Measurements from ENCODE around the gene MYEF2.
A peak's percentile ranks its signal among the peaks of the same experiment; 100 is the strongest.

MYEF2 gene

GRCh38 chr15:48144889-48145288, 33.2 kb downstream of the MYEF2 start:
- DNase-seq = no peak

DNA sequence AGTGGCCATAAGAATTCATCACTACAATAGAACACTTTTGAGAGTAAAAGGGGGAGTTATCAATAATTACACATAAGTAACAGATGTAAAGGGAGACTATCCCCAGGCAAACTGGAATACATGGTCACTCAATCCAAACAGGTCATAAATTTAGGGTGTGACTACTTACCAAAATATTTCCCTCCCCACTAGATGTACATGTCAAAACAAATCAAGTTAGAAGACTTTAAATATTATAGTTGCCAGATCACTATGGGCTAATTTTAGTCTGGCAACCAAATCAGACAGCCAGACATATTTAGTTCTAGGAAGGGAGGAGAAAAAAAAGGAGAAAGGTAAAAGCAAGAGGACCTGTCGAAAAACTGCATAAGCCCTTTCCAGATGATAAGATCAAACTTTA, 34.2 kb downstream of the MYEF2 start:
- no peak for DNase-seq

GRCh38 chr15:48132874-48133273, 45.2 kb downstream of the MYEF2 start:
- DNase-seq = no peak

- no peak for DNase-seq
Observed at GRCh38 chr15:48131324-48131723, 46.8 kb downstream of the MYEF2 start.

DNA sequence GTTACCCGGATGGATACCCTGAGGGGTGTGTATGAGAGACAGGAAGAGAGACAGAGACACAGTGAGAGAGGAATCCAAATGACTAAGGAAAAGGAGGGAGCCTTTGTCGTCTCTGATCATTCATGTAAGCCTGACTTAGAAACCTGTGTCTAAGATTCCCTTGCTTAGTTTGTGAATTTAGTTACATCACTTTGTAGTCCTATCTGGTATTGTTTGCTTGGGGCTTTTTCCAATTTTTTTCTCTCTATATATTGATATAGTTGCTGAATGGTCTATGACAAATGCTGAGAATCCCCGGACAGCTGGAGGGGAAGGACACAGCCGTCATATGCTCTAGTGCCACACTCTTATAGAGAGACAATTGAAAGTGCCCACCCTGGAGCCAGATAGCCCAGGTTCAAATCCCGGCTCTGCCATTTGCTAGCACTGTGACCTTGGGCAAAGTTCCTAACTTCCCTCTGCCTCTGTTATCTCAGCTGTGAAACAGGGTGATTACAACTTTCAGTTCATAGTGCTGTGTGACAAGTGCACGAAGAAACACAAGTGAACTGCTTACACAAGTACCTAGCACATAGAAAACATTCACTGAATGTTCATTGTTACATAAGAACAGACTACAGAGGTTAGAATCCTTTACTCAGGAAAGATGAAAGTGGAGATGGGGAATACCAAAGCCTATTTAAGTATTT, 51.3 kb downstream of the MYEF2 start:
- no peak for DNase-seq

DNA sequence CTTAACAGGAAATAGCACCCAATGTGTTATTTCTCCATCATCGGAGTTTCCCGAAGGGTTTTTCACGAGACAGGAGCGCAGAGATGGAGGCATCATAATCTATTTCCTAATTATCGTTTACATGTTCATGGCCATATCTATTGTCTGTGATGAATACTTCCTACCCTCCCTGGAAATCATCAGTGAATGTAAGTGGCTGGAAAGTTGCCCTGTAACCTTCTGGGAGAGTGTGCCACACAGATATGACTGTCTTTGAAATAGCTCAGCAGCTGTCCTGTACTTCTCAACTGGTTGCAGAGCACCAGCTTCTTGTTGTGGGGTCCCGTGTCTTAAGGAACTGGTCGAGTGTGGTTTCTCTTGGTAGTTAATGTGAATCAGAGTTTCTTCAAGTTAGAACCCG, 56.2 kb downstream of the MYEF2 start:
- DNase-seq = no peak

DNA sequence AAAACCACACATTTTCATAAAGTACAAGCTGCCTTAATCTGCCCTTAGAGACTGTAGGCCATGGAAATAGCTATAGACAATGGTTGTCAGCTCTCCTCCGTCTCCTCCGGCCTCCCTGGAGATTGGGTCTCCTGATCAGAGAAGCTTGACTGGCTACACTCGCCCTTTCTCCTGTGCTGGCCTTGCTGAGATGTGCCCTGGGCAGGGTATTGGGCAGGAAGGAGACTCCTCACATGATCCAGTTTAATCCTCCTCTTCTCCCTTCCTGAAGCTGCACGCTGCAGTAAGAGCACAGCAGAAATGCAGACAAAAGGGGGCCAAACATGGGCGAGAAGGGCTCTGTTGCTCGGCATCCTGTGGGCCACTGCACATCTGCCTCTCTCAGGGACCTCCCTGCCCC, 57.4 kb downstream of the MYEF2 start, which contains the start of gene SLC24A5:
Gene SLC24A5, plus strand, starts transcription at position 246 of the 400 bp plus-strand sequence. Its CDS starts 55 bp downstream, at position 301.
- DNase-seq = no peak

DNA sequence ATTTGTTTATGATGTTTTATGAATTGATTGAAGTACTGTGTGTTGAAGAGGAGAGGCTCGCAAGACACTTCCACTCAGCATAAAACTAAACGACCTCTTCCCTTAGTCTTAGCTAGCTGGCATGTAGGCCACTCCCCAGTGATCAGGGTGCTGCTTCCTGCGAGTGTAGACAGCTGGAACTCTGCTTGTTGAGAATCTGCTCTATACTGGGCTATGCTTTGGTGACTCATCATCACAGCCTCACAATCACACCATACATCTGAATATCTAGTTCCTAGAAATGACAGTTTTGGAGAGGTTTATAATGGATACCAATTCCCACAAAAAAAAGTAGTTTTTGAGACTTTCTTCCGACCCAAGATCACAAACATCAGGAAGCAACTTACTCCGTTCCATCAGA, 58.8 kb downstream of the MYEF2 start:
- DNase-seq = no peak

DNA sequence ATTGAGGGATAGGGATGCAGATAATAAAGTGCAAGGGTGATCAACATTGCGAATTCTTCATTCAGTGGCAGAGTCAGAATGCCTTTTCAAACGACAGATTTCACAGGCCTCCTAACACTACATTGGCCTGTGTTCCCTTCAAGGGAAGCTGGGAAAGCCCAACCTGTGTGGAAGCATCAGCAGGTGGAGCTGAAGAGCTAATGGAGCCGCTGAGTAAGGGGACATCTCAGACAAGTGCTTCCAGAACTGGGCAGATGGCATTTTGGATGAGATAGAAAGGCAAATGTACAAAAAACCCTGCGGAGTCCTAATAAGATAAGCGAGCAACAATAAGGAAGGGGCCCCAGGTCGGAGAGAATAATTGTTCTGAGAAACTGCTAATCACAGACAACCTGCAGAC, 65.9 kb downstream of the MYEF2 start:
- peak; percentile 10 for DNase-seq

DNA sequence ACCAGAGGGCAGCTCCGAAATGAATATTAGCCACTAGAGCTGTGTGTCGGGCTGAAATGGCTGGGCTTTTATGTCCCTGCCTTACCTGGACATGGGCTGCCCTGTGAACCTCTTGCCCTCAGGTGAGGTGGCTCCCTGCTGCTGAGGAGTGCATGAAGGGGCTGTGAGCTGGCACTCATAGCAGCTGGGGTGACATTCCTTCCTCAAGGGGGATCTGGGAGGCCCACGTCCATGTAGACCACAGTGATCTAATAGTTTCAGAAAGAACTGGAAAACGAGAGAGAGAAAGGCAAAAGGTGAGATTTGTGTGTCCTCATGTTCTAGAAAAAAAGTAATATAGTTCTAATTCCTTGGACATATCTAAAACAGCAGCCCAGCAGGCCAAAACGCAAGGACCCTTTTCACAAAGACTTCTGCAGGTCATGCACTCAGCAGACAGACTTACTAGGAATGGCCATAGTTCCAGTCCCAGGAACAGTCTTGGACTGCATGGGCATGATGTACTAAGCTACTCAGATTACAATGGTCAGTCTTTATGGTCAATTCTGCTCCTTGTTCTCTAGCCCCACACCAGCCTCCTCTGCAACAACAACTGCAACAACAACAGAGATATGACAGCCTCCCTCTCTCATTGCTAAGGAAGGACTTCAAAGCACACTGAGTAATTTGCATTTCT, 68.1 kb downstream of the MYEF2 start:
- no peak for DNase-seq

- DNase-seq = no peak
Observed at GRCh38 chr15:48109212-48109611, 68.9 kb downstream of the MYEF2 start.

DNA sequence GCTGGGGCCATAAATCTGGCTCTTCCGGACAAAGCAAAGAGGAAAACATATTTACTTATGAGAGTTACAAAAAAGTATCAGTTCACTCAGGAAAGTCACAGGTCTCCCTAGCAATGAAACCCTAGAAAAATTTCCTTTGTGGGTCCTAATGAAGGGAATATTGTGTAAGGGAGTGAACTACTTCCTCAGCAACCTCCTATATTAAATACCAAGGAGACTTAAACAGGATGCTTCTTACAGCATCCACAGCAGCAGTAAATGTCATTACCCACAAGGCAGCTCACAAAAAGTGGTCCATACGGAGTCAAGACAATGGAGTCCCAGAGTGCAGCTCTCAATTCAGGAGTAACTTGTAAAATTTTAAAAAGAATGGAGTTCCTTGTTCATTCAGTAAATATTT, 72.2 kb downstream of the MYEF2 start:
- DNase-seq = no peak

DNA sequence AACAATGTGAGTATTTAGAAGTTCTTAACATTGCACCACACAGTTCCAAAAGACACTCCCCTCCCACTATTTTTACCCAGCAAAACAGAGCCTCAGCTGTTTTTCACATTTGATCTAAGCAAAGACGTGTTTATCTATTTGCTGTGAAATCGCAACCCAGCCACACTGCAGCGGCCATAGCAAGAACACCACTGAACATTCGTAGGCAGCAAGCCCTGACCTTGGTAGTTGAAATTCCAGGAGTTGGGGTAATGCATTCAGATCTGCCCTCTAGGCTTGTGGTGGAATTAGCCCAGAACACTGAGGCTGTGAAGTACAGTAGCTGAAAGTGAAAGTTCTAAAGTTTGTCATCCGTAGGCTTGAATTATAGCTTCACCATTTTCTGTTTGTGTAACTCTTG, 74.4 kb downstream of the MYEF2 start:
- no peak for DNase-seq

DNA sequence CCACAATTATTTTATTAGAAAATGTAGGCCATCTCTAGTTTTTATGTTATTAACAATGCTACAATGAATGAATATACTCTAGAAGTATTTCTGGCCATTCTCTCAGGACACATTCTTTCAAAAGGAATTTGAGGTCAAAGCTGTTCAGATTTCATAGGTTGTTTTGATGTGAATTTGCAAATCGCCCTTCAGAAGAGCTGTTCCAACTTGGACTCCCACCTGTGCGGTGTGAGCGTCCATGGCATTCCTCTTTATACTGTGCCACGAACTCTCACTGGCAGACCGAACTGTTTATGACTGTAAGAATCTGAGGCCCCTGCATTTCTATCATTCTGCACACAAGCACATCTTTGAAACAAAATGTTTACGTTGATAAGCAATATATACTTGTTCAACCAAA, 75.9 kb downstream of the MYEF2 start:
- no peak for DNase-seq

DNA sequence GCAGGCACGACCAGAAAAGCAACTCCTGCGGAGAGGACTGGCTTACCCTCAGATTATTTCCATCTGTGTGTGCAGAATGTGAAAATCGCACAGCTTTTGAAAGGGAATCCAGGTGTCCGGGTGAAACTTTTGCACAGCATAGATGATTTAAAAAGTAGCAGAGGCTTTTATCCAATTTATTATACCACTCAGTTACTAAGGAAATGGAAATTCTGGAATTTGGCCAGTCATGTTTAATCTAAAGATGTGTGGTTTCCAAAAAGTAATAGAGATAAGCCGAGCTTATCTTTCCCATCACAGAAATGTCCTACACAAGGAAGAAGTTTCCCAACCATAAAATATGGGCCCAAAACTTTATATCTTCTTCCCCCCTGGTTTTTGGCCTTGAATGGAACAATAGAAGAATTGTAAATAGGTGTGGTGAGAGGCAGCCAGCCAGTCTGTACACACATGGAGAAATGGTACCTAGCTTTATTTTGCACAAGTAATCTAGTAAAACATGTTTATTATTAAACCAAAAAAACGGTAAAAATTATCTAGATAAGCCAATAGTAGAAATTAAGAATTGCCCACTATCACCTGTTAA, 76.6 kb downstream of the MYEF2 start:
- no peak for DNase-seq

DNA sequence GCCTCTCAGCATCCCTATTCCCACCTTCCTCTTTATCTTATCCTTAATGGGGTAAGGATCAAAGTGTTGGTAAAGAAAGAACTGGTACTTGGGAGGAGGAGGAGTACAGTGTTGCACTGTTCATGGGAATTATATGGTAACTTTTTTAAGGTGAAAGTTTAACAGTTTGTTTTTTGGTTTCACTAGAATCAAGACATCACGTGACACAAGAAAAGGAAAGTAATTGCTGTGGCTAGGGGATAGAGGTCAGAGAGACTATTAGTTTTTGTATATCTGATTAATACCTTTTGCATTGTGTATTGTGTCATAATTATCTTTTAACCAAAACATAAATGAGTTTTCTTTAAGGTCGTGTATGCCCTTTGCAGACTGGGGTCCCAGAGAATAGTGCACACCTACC, 80.8 kb downstream of the MYEF2 start:
- DNase-seq = no peak

DNA sequence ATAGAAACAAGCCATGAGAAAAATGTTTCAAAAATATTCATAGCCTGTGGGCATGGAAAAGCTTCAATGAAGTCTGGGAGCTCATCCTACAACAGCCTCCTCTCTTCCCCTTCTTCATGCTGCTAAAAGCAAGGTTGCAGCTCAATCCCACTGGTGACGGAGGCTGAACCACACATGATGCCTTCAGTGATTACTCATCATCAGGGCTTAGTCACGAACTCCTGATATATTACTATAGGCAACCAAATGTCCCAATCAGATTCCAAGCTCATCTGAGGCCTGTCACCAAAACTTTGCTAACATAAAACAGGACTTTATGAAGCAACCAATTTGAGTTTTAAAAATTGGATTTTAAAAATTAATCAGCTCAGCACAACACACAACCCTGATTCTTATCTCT, 81.3 kb downstream of the MYEF2 start:
- no peak for DNase-seq

DNA sequence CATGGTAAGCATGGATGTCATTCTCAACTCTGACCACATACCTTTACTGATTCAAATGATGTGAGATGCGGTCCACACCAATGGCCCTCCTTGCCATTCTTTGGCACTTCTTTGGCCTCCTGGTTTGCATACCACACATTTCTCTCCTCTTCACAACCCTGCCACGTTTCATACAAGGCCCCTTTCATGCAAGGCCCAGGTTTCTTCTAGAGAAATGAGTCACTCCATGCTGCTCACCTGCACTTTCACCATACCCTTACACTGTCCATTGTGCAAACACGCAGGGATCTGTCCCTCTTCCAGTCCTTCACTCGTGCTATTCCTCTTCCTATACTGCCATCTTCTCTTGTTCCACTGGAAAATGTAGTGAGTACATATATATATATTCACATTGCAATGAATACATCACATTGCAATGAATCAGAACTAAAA, 81.7 kb downstream of the MYEF2 start:
- DNase-seq = no peak

- DNase-seq = no peak
Observed at GRCh38 chr15:48091522-48091921, 86.6 kb downstream of the MYEF2 start.

DNA sequence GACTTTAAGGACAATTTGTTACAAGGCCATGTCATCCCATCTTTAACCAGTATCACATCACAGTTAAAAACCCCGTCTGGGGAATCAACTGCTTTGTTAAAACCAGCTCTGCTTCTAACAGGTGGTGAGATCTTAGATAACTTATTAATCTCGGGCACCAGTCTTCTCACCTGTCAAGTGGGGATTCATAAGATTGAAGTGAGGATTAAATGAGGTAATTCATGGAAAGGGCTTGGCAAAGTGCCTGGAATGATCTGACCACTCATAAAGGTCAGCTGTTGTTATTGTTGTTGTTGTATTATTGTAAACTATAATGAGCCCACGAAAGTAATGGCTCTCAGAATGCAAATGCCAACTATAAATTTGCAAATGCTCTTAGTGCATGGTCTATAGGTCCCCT, 87.4 kb downstream of the MYEF2 start:
- DNase-seq = peak; percentile 24

DNA sequence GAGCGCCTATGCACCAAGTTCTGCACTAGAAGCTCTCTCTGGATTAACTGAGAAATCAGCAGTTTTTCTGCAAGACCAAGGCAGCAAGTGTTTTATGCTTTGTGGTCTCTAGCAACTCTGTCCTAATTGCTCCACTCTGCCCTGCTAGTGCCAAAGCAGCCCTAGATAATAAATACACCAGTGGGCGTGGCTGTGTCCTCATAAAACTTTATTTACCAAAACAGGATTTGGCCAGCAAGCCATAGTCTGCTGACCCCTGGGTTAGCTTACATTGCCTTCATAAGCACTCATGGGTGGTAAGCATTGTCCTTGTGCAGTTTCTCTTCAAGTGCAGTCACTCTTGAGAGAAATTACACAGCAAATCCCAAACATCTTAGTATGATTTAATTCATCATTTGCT, 88.0 kb downstream of the MYEF2 start:
- no peak for DNase-seq

- DNase-seq = no peak
Observed at GRCh38 chr15:48089702-48090101, 88.4 kb downstream of the MYEF2 start.

DNA sequence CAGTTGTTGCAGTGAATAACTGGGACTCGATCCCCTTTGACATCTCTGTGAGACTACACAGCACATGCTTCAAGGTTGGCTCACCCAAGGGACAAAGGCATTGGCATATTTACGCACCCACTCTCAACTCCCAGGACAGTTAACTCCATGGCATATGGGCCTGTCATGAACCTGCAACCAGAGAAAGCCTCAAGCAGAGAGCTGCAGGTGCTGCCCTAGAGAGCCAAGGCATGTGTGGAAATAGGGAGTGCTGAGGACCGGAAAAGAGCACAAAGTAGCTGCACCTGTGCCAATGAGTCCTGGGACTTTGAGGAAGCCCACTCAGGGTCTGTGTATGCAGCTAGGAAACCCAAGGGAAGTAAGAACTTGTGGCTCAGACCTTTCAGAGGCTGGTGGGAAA, 90.3 kb downstream of the MYEF2 start:
- no peak for DNase-seq

- DNase-seq = no peak
Observed at GRCh38 chr15:48086576-48086975, 91.5 kb downstream of the MYEF2 start.
